HepG2 (cell line): ENCODE results near the gene CHCHD3. TPM values are rescaled to one million over a fixed set of nuclear protein-coding genes. Genes with fewer than 3 reads are reported as not detected.

ENCODE experiments used
- ATAC-seq: fragments of 200-7000 bp; cut with Tn5 transposase; 3 replicates; pipeline ENCODE4 v1.9.1; 2020; ENCODE audit warnings: mild to moderate bottlenecking, moderate library complexity
- BruUV-seq: library from RNA; stranded (reverse); fragments of 400-500 nt; replicated peaks from 2 replicates; lab custom pipeline; 2021; lab: Mats Ljungman, UMichigan
- CTCF ChIA-PET: fragments of 300-600 bp; formaldehyde crosslinking; extraction: SDS; loops from one replicate; lab custom pipeline; 2021; ENCODE audit warnings: low total read pairs, inconsistent platforms, low intra/inter-chr PET ratio; lab: Yijun Ruan, JAX
- POLR2A ChIA-PET: fragments of 350-600 bp; sonication (Branson Sonifier 250); formaldehyde crosslinking; loops from one replicate; lab custom pipeline; 2020; ENCODE audit warnings: antibody characterized with exemption, inconsistent platforms; lab: Yijun Ruan, JAX
- DNase-seq: peaks from one replicate; pipeline ENCODE4 v3.0.0-alpha.2; 2015; ENCODE audit warnings: low spot score
- FAIRE-seq: peaks from 3 replicates; lab custom pipeline; 2011; peaks lifted over from hg19 to GRCh38; lab: Jason Lieb, UNC
- H2AFZ ChIP-seq: one replicate; pipeline ENCODE4 v1.6.1; 2011; ENCODE audit warnings: low read length, inconsistent platforms
- H3K27ac ChIP-seq: fragments of 300-600 bp; 3 replicates; pipeline ENCODE4 v1.8.0; 2011; ENCODE audit warnings: mixed run types, mild to moderate bottlenecking, mixed read lengths, low read length, inconsistent platforms; ENCODE audit not compliant: insufficient read depth; ENCODE audit errors: extremely low read length
- H3K27me3 ChIP-seq, 2 experiments: fragments of 200-600 bp in 1 of 2; 2 replicates in 1 of 2; 3 replicates in 1 of 2; pipeline versions ENCODE4 v1.6.0 to v1.8.0; 2011; ENCODE audit warnings: low read length in 2 of 2, mild to moderate bottlenecking in 2 of 2, moderate library complexity in 2 of 2, inconsistent platforms in 1 of 2; ENCODE audit not compliant: insufficient read depth in 2 of 2, control insufficient read depth in 1 of 2
- H3K36me3 ChIP-seq, 2 experiments: fragments of 200-600 bp in 1 of 2; replicated peaks in 1 of 2; 2 replicates in 1 of 2; 3 replicates in 1 of 2; pipeline versions ENCODE4 v1.5.1 to v1.8.0; 2011; ENCODE audit warnings: low read length in 2 of 2, inconsistent platforms in 1 of 2; ENCODE audit not compliant: insufficient read depth in 2 of 2, control insufficient read depth in 1 of 2
- H3K4me1 ChIP-seq: 2 replicates; pipeline ENCODE4 v1.5.1; 2012; ENCODE audit warnings: low read length, inconsistent platforms; ENCODE audit not compliant: insufficient read depth
- H3K4me2 ChIP-seq: 2 replicates; pipeline ENCODE4 v1.6.0; 2011; ENCODE audit warnings: low read depth, low read length, inconsistent platforms
- H3K4me3 ChIP-seq, 3 experiments: fragments of 200-600 bp in 1 of 3; sonication (generic), shearing (Covaris generic) in 1 of 3; replicated peaks in 1 of 3; 2 replicates each; pipeline ENCODE4 v1.5.1; 2011 to 2016; ENCODE audit warnings: low read length in 3 of 3, inconsistent platforms in 2 of 3, low read depth in 2 of 3, mild to moderate bottlenecking in 2 of 3, control low read depth in 1 of 3, mixed read lengths in 1 of 3; ENCODE audit not compliant: insufficient read depth in 1 of 3
- H3K79me2 ChIP-seq: one replicate; pipeline ENCODE4 v1.6.1; 2011; ENCODE audit warnings: low read length, inconsistent platforms; ENCODE audit not compliant: insufficient read depth
- H3K9ac ChIP-seq: 2 replicates; pipeline ENCODE4 v1.6.0; 2011; ENCODE audit warnings: mild to moderate bottlenecking, low read depth, low read length, inconsistent platforms; ENCODE audit not compliant: insufficient read depth
- H3K9me3 ChIP-seq: 2 replicates; pipeline ENCODE4 v1.5.1; 2012; ENCODE audit warnings: mild to moderate bottlenecking, low read length
- H4K20me1 ChIP-seq: 2 replicates; pipeline ENCODE4 v1.6.0; 2011; ENCODE audit warnings: inconsistent platforms, mild to moderate bottlenecking, low read length, moderate library complexity; ENCODE audit not compliant: insufficient read depth
- GZF1 ChIP-seq: sonication (generic); formaldehyde crosslinking; IDR thresholded peaks from 2 replicates; pipeline ENCODE4 v1.5.1; 2020; ENCODE audit warnings: mild to moderate bottlenecking, missing genetic modification reagents
- ZNF329 ChIP-seq: sonication (generic); formaldehyde crosslinking; IDR thresholded peaks from 2 replicates; pipeline ENCODE4 v1.9.0; 2021; ENCODE audit warnings: low read depth, mild to moderate bottlenecking, missing genetic modification reagents
- ZNF788 ChIP-seq: sonication (generic); formaldehyde crosslinking; IDR thresholded peaks from 2 replicates; pipeline ENCODE4 v1.5.0; 2020; ENCODE audit warnings: mild to moderate bottlenecking, missing genetic modification reagents, borderline replicate concordance
- WGBS: methylation state at CpG from one replicate; pipeline ENCODE4 v1.1.6; 2017; ENCODE audit warnings: low lambda C conversion rate; 5-methylcytosine and 5-hydroxymethylcytosine counted together
- in situ Hi-C: cut with HindIII; loops from 2 replicates; pipeline ENCODE4 v1.10.0; 2017; ENCODE audit warnings: low pct_unique_long_range_greater_than_20kb; ENCODE audit not compliant: extremely low pct_ligation_motif_present
- intact Hi-C: fragments of 100-400 bp; cut with micrococcal nuclease; formaldehyde crosslinking; loops from one replicate; pipeline ENCODE4 v1.10.0; 2022; ENCODE audit not compliant: unreplicated experiment
- polyA plus RNA-seq, 8 experiments: library from polyadenylated mRNA; depleted of rRNA in 3 of 8; stranded (reverse) in 7 of 8; unstranded in 1 of 8; fragments of >200 nt; fragmentation: Illumina TruSeq in 4 of 8; extraction: Trizol in 4 of 8; gene quantifications; 2 replicates each; pipeline versions ENCODE4 v1.2.1 to v1.2.3, GENCODE V29; 2011 to 2016; ENCODE audit warnings: low read depth in 4 of 8, missing spikeins in 1 of 8, mixed read lengths in 1 of 8; ENCODE audit not compliant: insufficient read depth in 1 of 8
- total RNA-seq, 5 experiments: library from RNA; depleted of rRNA; stranded (reverse); fragments of >200 nt; fragmentation: Illumina TruSeq; extraction: Trizol; gene quantifications; 2 replicates each; pipeline ENCODE4 v1.2.3, GENCODE V29; 2016; ENCODE audit warnings: low read depth in 1 of 5
- TF ChIP-seq, protein P1 (sequence below): sonication (generic); formaldehyde crosslinking; IDR thresholded peaks from 2 replicates; pipeline ENCODE4 v1.5.1; 2020; ENCODE audit warnings: mild to moderate bottlenecking, missing genetic modification reagents, moderate library complexity
- TF ChIP-seq, protein P2 (sequence below): sonication (generic); formaldehyde crosslinking; conservative IDR thresholded peaks from 2 replicates; pipeline ENCODE4 v1.8.0; 2022; ENCODE audit warnings: mild to moderate bottlenecking, moderate library complexity, missing genetic modification reagents
- TF ChIP-seq, protein P3 (sequence below): sonication (generic); formaldehyde crosslinking; IDR thresholded peaks from 2 replicates; pipeline ENCODE4 v1.4.0; 2020; ENCODE audit warnings: mild to moderate bottlenecking, missing genetic modification reagents
- TF ChIP-seq, protein P4 (sequence below): sonication (generic); formaldehyde crosslinking; conservative IDR thresholded peaks from 2 replicates; pipeline ENCODE4 v1.4.0; 2020; ENCODE audit warnings: mild to moderate bottlenecking, missing genetic modification reagents, moderate library complexity
- TF ChIP-seq, protein P5 (sequence below): sonication (generic); formaldehyde crosslinking; IDR thresholded peaks from 2 replicates; pipeline ENCODE4 v1.5.0; 2020; ENCODE audit warnings: missing genetic modification reagents, mild to moderate bottlenecking, borderline replicate concordance

Gene CHCHD3
- total and polyA plus RNA-seq, 2 of the 13 experiments (the other 11 are each of a cell fraction or from before 2014, with no cell fraction given) = 32.7 to 86.8 TPM

DNA sequence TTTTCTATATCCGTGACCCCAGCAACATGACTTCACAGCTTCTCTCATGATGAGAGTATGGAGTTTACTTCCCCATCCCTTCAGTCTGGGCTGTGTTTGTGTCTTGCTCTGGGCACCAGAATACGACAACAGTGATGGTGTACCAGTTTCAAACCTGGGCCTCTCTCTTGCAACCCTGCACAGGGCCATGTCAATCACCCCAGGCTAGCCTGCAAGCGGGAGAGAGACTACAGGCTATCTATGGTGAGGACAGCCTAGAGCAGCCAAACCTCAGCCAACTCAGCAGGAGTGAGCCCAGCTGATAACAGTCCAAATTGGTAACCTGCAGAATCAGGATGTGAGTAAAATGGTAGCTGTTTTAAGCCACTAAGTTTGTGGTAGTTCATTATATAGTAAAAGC, 235.8 kb downstream of the CHCHD3 start:
- Histone ChIP-seq H3K79me2 (no peaks in the 10 kb centered on the region), H3K4me3 (no peak overlapping the region), H3K9ac (no peak overlapping the region), H3K27me3 (no peaks in the 10 kb centered on the region), H3K4me2 (no peak overlapping the region), H3K27ac (no peak overlapping the region), H2AFZ (no peak overlapping the region), H3K36me3 (no peaks in the 10 kb centered on the region), H4K20me1 (no peaks in the 10 kb centered on the region), H3K9me3 (no peaks in the 10 kb centered on the region), H3K4me1 (no peaks in the 10 kb centered on the region)
- in situ Hi-C loops (no loop called here), intact Hi-C loops (no loop called here)
- ChIA-PET POLR2A (no interaction called here), CTCF (no interaction called here)
- ATAC-seq (no peak), DNase-seq (no peak), FAIRE-seq (no peak)
- 78% methylated on average over 3 of the region's 3 CpGs for WGBS
- BruUV-seq = no TSS peak
- TF ChIP-seq, protein P1, sequence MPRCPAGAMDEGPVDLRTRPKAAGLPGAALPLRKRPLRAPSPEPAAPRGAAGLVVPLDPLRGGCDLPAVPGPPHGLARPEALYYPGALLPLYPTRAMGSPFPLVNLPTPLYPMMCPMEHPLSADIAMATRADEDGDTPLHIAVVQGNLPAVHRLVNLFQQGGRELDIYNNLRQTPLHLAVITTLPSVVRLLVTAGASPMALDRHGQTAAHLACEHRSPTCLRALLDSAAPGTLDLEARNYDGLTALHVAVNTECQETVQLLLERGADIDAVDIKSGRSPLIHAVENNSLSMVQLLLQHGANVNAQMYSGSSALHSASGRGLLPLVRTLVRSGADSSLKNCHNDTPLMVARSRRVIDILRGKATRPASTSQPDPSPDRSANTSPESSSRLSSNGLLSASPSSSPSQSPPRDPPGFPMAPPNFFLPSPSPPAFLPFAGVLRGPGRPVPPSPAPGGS = no peak
- TF ChIP-seq, protein P2, sequence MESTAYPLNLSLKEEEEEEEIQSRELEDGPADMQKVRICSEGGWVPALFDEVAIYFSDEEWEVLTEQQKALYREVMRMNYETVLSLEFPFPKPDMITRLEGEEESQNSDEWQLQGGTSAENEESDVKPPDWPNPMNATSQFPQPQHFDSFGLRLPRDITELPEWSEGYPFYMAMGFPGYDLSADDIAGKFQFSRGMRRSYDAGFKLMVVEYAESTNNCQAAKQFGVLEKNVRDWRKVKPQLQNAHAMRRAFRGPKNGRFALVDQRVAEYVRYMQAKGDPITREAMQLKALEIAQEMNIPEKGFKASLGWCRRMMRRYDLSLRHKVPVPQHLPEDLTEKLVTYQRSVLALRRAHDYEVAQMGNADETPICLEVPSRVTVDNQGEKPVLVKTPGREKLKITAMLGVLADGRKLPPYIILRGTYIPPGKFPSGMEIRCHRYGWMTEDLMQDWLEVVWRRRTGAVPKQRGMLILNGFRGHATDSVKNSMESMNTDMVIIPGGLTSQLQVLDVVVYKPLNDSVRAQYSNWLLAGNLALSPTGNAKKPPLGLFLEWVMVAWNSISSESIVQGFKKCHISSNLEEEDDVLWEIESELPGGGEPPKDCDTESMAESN = no peak
- TF ChIP-seq, protein P3, sequence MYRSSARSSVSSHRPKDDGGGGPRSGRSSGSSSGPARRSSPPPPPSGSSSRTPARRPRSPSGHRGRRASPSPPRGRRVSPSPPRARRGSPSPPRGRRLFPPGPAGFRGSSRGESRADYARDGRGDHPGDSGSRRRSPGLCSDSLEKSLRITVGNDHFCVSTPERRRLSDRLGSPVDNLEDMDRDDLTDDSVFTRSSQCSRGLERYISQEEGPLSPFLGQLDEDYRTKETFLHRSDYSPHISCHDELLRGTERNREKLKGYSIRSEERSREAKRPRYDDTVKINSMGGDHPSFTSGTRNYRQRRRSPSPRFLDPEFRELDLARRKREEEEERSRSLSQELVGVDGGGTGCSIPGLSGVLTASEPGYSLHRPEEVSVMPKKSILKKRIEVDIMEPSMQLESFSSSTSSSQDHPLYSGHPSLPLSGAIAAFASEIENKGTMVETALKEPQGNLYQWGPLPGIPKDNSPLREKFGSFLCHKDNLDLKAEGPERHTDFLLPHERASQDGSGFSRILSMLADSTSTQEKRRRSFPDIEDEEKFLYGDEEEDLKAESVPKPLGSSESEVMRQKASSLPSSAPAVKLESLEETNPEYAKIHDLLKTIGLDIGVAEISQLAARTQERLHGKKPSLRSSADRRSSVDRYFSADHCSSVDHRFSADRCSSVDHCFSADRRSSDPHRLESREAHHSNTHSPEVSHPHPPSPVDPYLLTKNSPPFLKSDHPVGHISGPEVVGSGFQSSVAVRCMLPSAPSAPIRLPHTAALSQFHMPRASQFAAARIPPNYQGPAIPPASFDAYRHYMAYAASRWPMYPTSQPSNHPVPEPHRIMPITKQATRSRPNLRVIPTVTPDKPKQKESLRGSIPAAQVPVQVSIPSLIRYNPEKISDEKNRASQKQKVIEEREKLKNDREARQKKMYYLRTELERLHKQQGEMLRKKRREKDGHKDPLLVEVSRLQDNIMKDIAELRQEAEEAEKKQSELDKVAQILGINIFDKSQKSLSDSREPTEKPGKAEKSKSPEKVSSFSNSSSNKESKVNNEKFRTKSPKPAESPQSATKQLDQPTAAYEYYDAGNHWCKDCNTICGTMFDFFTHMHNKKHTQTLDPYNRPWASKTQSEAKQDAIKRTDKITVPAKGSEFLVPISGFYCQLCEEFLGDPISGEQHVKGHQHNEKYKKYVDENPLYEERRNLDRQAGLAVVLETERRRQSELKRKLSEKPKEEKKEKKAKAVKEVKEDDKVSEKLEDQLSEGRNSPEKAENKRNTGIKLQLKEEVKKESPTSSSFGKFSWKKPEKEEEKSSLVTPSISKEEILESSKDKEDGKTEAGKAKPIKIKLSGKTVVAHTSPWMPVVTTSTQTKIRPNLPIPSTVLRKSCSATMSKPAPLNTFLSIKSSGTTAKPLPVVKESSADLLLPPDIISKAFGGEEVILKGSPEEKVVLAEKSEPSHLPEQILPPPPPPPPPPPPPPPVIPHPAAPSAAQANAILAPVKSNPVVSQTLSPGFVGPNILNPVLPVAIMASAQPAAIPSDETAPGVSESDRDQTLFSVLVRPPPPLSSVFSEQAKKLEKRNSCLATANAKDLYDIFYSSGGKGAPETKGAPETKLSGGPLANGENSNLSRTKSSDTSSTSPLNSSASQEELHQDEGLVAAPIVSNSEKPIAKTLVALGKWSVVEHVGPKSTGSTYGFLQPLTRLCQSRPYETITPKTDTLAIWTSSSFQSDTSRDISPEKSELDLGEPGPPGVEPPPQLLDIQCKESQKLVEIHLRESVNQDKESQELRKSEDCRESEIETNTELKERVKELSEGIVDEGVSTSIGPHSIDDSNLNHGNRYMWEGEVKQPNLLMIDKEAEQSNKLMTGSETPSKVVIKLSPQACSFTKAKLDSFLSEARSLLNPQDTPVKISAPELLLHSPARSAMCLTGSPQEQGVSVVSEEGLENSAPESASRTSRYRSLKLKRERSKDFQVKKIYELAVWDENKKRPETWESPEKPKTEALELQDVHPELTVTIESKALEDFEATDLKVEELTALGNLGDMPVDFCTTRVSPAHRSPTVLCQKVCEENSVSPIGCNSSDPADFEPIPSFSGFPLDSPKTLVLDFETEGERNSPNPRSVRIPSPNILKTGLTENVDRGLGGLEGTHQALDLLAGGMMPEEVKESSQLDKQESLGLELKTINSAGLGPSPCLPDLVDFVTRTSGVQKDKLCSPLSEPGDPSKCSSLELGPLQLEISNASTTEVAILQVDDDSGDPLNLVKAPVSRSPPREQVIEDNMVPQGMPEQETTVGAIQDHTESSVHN (CRISPR knock-in tag) = no peak
- TF ChIP-seq, protein P4, sequence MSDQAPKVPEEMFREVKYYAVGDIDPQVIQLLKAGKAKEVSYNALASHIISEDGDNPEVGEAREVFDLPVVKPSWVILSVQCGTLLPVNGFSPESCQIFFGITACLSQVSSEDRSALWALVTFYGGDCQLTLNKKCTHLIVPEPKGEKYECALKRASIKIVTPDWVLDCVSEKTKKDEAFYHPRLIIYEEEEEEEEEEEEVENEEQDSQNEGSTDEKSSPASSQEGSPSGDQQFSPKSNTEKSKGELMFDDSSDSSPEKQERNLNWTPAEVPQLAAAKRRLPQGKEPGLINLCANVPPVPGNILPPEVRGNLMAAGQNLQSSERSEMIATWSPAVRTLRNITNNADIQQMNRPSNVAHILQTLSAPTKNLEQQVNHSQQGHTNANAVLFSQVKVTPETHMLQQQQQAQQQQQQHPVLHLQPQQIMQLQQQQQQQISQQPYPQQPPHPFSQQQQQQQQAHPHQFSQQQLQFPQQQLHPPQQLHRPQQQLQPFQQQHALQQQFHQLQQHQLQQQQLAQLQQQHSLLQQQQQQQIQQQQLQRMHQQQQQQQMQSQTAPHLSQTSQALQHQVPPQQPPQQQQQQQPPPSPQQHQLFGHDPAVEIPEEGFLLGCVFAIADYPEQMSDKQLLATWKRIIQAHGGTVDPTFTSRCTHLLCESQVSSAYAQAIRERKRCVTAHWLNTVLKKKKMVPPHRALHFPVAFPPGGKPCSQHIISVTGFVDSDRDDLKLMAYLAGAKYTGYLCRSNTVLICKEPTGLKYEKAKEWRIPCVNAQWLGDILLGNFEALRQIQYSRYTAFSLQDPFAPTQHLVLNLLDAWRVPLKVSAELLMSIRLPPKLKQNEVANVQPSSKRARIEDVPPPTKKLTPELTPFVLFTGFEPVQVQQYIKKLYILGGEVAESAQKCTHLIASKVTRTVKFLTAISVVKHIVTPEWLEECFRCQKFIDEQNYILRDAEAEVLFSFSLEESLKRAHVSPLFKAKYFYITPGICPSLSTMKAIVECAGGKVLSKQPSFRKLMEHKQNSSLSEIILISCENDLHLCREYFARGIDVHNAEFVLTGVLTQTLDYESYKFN (CRISPR knock-in tag) = no peak
- TF ChIP-seq ZNF788 (CRISPR knock-in tag) = no peak
- no peak for TF ChIP-seq GZF1 (CRISPR knock-in tag)
- TF ChIP-seq, protein P5, sequence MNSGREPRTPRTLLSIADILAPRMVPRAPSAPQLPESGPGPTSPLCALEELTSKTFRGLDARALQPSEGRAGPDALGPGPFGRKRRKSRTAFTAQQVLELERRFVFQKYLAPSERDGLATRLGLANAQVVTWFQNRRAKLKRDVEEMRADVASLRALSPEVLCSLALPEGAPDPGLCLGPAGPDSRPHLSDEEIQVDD = no peak
- no peak for TF ChIP-seq ZNF329 (CRISPR knock-in tag)
